K562 (cell line): ENCODE measurements around the gene ABHD16A. TPM values are rescaled to one million over a fixed set of nuclear protein-coding genes. Genes with fewer than 3 reads are reported as not detected.

Experiments
- AFF1 ChIP-seq, 2 experiments: fragments of 450-650 bp; IDR thresholded peaks; 2 replicates each; pipeline ENCODE4 v1.6.1; 2018; ENCODE audit warnings: mild to moderate bottlenecking in 2 of 2, low read depth in 1 of 2; ENCODE audit not compliant: partially characterized antibody in 2 of 2
- ARID2 ChIP-seq: fragments of 450-650 bp; IDR thresholded peaks from 2 replicates; pipeline ENCODE4 v1.6.1; 2017; ENCODE audit warnings: antibody characterized with exemption, mild to moderate bottlenecking
- ATF7 ChIP-seq: fragments of 450-650 bp; IDR thresholded peaks from 2 replicates; pipeline ENCODE4 v1.7.1; 2014; ENCODE audit warnings: mild to moderate bottlenecking, moderate library complexity
- CBFB ChIP-seq: sonication (generic); formaldehyde crosslinking; IDR thresholded peaks from 2 replicates; pipeline ENCODE4 v1.4.0; 2020; ENCODE audit warnings: mild to moderate bottlenecking, missing genetic modification reagents
- CTBP1 ChIP-seq: fragments of 450-650 bp; IDR thresholded peaks from 2 replicates; pipeline ENCODE4 v1.6.1; 2016; ENCODE audit warnings: borderline replicate concordance
- CTCFL ChIP-seq: IDR thresholded peaks from 2 replicates; pipeline ENCODE4 v1.6.1; 2011; ENCODE audit warnings: borderline replicate concordance, low read depth, mild to moderate bottlenecking, moderate library complexity, low read length; ENCODE audit not compliant: insufficient read depth, poor library complexity, severe bottlenecking
- DIDO1 ChIP-seq: fragments of 450-650 bp; IDR thresholded peaks from 2 replicates; pipeline ENCODE4 v1.6.1; 2016; ENCODE audit warnings: low read depth, missing biosample characterization, missing genetic modification characterization
- ELF4 ChIP-seq: fragments of 450-650 bp; formaldehyde crosslinking; IDR thresholded peaks from 2 replicates; pipeline ENCODE4 v1.4.0; 2022; ENCODE audit warnings: missing genetic modification characterization
- FOXA3 ChIP-seq, 2 experiments: fragments of 450-650 bp in 1 of 2; sonication (generic) in 1 of 2; formaldehyde crosslinking; IDR thresholded peaks in 1 of 2; conservative IDR thresholded peaks in 1 of 2; 2 replicates each; pipeline versions ENCODE4 v1.4.0 to v1.8.0; 2020 to 2022; ENCODE audit warnings: mild to moderate bottlenecking in 2 of 2, missing genetic modification reagents in 1 of 2
- FOXP1 ChIP-seq: sonication (generic); formaldehyde crosslinking; IDR thresholded peaks from 2 replicates; pipeline ENCODE4 v1.8.0; 2022; ENCODE audit warnings: mild to moderate bottlenecking, missing genetic modification reagents
- HDGF ChIP-seq: fragments of 450-650 bp; IDR thresholded peaks from 2 replicates; pipeline ENCODE4 v1.6.1; 2016
- PCBP2 ChIP-seq: fragments of 200-400 bp; formaldehyde crosslinking; IDR thresholded peaks from 2 replicates; pipeline ENCODE4 v1.6.1; 2018; ENCODE audit warnings: low read length, low read depth, mild to moderate bottlenecking, moderate library complexity; ENCODE audit not compliant: poor library complexity, severe bottlenecking
- SUPT5H ChIP-seq: fragments of 450-650 bp; IDR thresholded peaks from 2 replicates; pipeline ENCODE4 v1.6.1; 2016
- TOE1 ChIP-seq, 2 experiments: fragments of 450-650 bp in 1 of 2; sonication (generic) in 1 of 2; formaldehyde crosslinking in 1 of 2; IDR thresholded peaks; 2 replicates each; pipeline versions ENCODE4 v1.7.1 to v1.8.0; 2016 to 2022; ENCODE audit warnings: borderline replicate concordance in 2 of 2, mild to moderate bottlenecking in 2 of 2, antibody characterized with exemption in 1 of 2, inconsistent platforms in 1 of 2, low read depth in 1 of 2, missing genetic modification reagents in 1 of 2, moderate library complexity in 1 of 2
- ZBTB33 ChIP-seq: sonication (generic); formaldehyde crosslinking; IDR thresholded peaks from 2 replicates; pipeline ENCODE4 v1.8.1; 2023; ENCODE audit warnings: mild to moderate bottlenecking, missing genetic modification reagents
- ZNF134 ChIP-seq: fragments of 250-450 bp; sonication (Bioruptor Pico); conservative IDR thresholded peaks from 2 replicates; pipeline ENCODE4 v1.4.0; 2020
- ZNF23 ChIP-seq: fragments of 250-450 bp; sonication (Bioruptor Pico); IDR thresholded peaks from 2 replicates; pipeline ENCODE4 v1.4.0; 2020; ENCODE audit warnings: mild to moderate bottlenecking
- polyA plus RNA-seq, 8 experiments: library from polyadenylated mRNA; depleted of rRNA in 4 of 8; stranded (reverse) in 5 of 8; unstranded in 3 of 8; fragments of >200 nt; fragmentation: Nextera tagmentation in 2 of 8; fragmentation: Illumina TruSeq in 1 of 8; extraction: Ambion mirVana in 2 of 8; extraction: Trizol in 1 of 8; gene quantifications; 2 replicates each; pipeline versions ENCODE4 v1.2.1 to v1.2.3, GENCODE V29; 2011 to 2014; ENCODE audit warnings: inconsistent platforms in 1 of 8, missing spikeins in 1 of 8
- total RNA-seq, 7 experiments: library from RNA; depleted of rRNA in 6 of 7; stranded (reverse); fragments of >200 nt in 6 of 7; fragmentation: Illumina TruSeq in 2 of 7; extraction: Trizol in 2 of 7; gene quantifications; 2 replicates each; pipeline versions ENCODE4 v1.2.1 to v1.2.3, GENCODE V29; 2011 to 2021; ENCODE audit warnings: low replicate concordance in 1 of 7

Gene ABHD16A
- total and polyA plus RNA-seq, 9 of the 15 experiments (the other 6 are each of a cell fraction or from before 2014, with no cell fraction given), result 25.8 to 120 (median 81.6) TPM

- TF ChIP-seq TOE1 (IDR thresholded peaks at IDR 0.05; ENCODE audit: borderline replicate concordance) (no peak), TOE1 (CRISPR knock-in tag; IDR thresholded peaks at IDR 0.05; ENCODE audit: borderline replicate concordance, low read depth) (no peak; the same call in 1 of the 2 replicates), ELF4 (CRISPR knock-in tag) (peak; percentile 98), DIDO1 (tag) (0 out of 2 replicates have a peak, but pooled peaks have one; percentile 16), CTBP1 (no peak), AFF1 (IDR thresholded peaks at IDR 0.05; ENCODE audit: low read depth in 1 of 2, partially characterized antibody in 2 of 2) (peak; percentile 62 to 72), ZBTB33 (CRISPR knock-in tag) (no peak), FOXA3 (CRISPR knock-in tag; conservative IDR thresholded peaks at IDR 0.05 in 1 of 2, IDR thresholded peaks at IDR 0.05 in 1 of 2) (0 out of 4 replicates have a peak, but pooled peaks of 1 of the 2 experiments have one; percentile 4), CBFB (CRISPR knock-in tag) (peak; percentile 72; the same call in 1 of the 2 replicates), ZNF134 (CRISPR knock-in tag) (no peak), PCBP2 (no peak), ZNF23 (CRISPR knock-in tag) (peak; percentile 10; the same call in 1 of the 2 replicates), ATF7 (no peak), CTCFL (no peak), SUPT5H (peak; percentile 86), ARID2 (peak; percentile 66; the same call in 1 of the 2 replicates), HDGF (no peak), FOXP1 (CRISPR knock-in tag) (0 out of 2 replicates have a peak, but pooled peaks have one; percentile 40)
Observed at GRCh38 chr6:31734821-31735406, 31.8 kb upstream of the ABHD16A start (continued).
